GM12878 (cell line): Measurements from ENCODE around the gene MITF. TPM values are rescaled to one million over a fixed set of nuclear protein-coding genes. Genes with fewer than 3 reads are reported as not detected.

Source experiments
- ATAC-seq: fragments of 200-7000 bp; cut with Tn5 transposase; 3 replicates; pipeline ENCODE4 v1.9.1; 2020; ENCODE audit warnings: mild to moderate bottlenecking, moderate library complexity
- BruUV-seq: library from RNA; stranded (reverse); fragments of 400-500 nt; replicated peaks from 2 replicates; lab custom pipeline; 2021; lab: Mats Ljungman, UMichigan
- CTCF ChIA-PET: fragments of 300-600 bp; sonication (Branson Sonifier 250); formaldehyde crosslinking; extraction: SDS; loops from one replicate; lab custom pipeline; 2021; ENCODE audit warnings: inconsistent platforms; lab: Yijun Ruan, JAX
- POLR2A ChIA-PET: fragments of 350-600 bp; formaldehyde crosslinking; extraction: SDS; loops from one replicate; lab custom pipeline; 2021; ENCODE audit warnings: inconsistent platforms; lab: Charles Lee
- RAD21 ChIA-PET: fragments of 300-600 bp; sonication (Branson Sonifier 250); formaldehyde crosslinking; loops from one replicate; lab custom pipeline; 2023; ENCODE audit warnings: antibody characterized with exemption; ENCODE audit not compliant: unreplicated experiment; lab: Charles Lee
- SMC1A ChIA-PET: fragments of 300-600 bp; sonication (Branson Sonifier 250); formaldehyde crosslinking; loops from one replicate; lab custom pipeline; 2023; ENCODE audit not compliant: unreplicated experiment, uncharacterized antibody; lab: Charles Lee
- DNase-seq: peaks from one replicate; pipeline ENCODE4 v3.0.0-alpha.2; 2011; ENCODE audit warnings: low read depth, low spot score
- FAIRE-seq: peaks from 3 replicates; lab custom pipeline; 2011; peaks lifted over from hg19 to GRCh38; lab: Jason Lieb, UNC
- H2AFZ ChIP-seq: 2 replicates; pipeline ENCODE4 v1.6.0; 2011; ENCODE audit warnings: low read depth, low read length, control low read depth; ENCODE audit not compliant: control insufficient read depth
- H3K27ac ChIP-seq: 2 replicates; pipeline ENCODE4 v1.5.1; 2011; ENCODE audit warnings: control low read depth; ENCODE audit not compliant: control insufficient read depth, insufficient read depth
- H3K27me3 ChIP-seq, 2 experiments: replicated peaks in 1 of 2; 2 replicates each; pipeline versions ENCODE4 v1.6.0 to v1.6.1; 2011; ENCODE audit warnings: low read length in 1 of 2; ENCODE audit not compliant: control insufficient read depth in 2 of 2, insufficient read depth in 2 of 2
- H3K36me3 ChIP-seq, 2 experiments: 2 replicates each; pipeline ENCODE4 v1.5.1; 2011; ENCODE audit warnings: low read length in 1 of 2; ENCODE audit not compliant: control insufficient read depth in 2 of 2, insufficient read depth in 2 of 2
- H3K4me1 ChIP-seq: 2 replicates; pipeline ENCODE4 v1.6.1; 2011; ENCODE audit warnings: mild to moderate bottlenecking, low read length, moderate library complexity, mixed read lengths; ENCODE audit not compliant: control insufficient read depth, insufficient read depth
- H3K4me2 ChIP-seq: 2 replicates; pipeline ENCODE4 v1.6.0; 2011; ENCODE audit warnings: control low read depth; ENCODE audit not compliant: control insufficient read depth, insufficient read depth
- H3K4me3 ChIP-seq: fragments of 200-600 bp; sonication (generic); 2 replicates; pipeline ENCODE4 v1.5.1; 2016
- H3K79me2 ChIP-seq: 2 replicates; pipeline ENCODE4 v1.6.0; 2011; ENCODE audit warnings: low read length; ENCODE audit not compliant: control insufficient read depth, insufficient read depth
- H3K9ac ChIP-seq: 2 replicates; pipeline ENCODE4 v1.8.0; 2011; ENCODE audit warnings: low read length, control low read depth, mixed read lengths; ENCODE audit not compliant: control insufficient read depth, insufficient read depth
- H3K9me3 ChIP-seq: replicated peaks from 3 replicates; pipeline ENCODE4 v1.5.1; 2011; ENCODE audit warnings: mild to moderate bottlenecking, low read length; ENCODE audit not compliant: control insufficient read depth, insufficient read depth
- H4K20me1 ChIP-seq: 2 replicates; pipeline ENCODE4 v1.6.0; 2011; ENCODE audit not compliant: control insufficient read depth, insufficient read depth
- EZH2 ChIP-seq: IDR thresholded peaks from 2 replicates; pipeline ENCODE4 v1.6.1; 2012; ENCODE audit warnings: low read depth, mild to moderate bottlenecking, control low read depth, inconsistent platforms, low read length, borderline replicate concordance; ENCODE audit not compliant: control insufficient read depth
- FOS ChIP-seq: IDR thresholded peaks from 3 replicates; pipeline ENCODE4 v1.6.1; 2011; ENCODE audit warnings: borderline replicate concordance; ENCODE audit not compliant: insufficient read length; ENCODE audit errors: extremely low read depth
- PML ChIP-seq: IDR thresholded peaks from 2 replicates; pipeline ENCODE4 v1.6.1; 2012; ENCODE audit warnings: low read length, inconsistent platforms
- POLR2A ChIP-seq: IDR thresholded peaks from 2 replicates; pipeline ENCODE4 v1.6.1; 2011; ENCODE audit warnings: low read depth, mild to moderate bottlenecking, low read length
- RELA ChIP-seq: fragments of 450-650 bp; IDR thresholded peaks from 2 replicates; pipeline ENCODE4 v1.8.0; 2014; ENCODE audit warnings: borderline replicate concordance; ENCODE audit not compliant: partially characterized antibody
- SREBF2 ChIP-seq: IDR thresholded peaks from 2 replicates; pipeline ENCODE4 v1.6.1; 2012; ENCODE audit warnings: mild to moderate bottlenecking, low read length
- ZNF24 ChIP-seq: fragments of 450-650 bp; IDR thresholded peaks from 2 replicates; pipeline ENCODE4 v1.6.1; 2017; ENCODE audit warnings: antibody characterized with exemption, mild to moderate bottlenecking
- ZSCAN29 ChIP-seq: fragments of 450-650 bp; IDR thresholded peaks from 2 replicates; pipeline ENCODE4 v1.6.1; 2017; ENCODE audit warnings: mild to moderate bottlenecking, moderate library complexity
- WGBS: methylation state at CpG from one replicate; pipeline ENCODE4 v1.1.6; 2016; ENCODE audit warnings: low lambda C conversion rate; ENCODE audit not compliant: insufficient replicate concordance, insufficient coverage; ENCODE audit errors: missing lambda C conversion rate; 5-methylcytosine and 5-hydroxymethylcytosine counted together
- in situ Hi-C: fragments of 300-500 bp; cut with MboI; formaldehyde crosslinking; loops from 9 replicates; pipeline ENCODE4 v1.14.3; 2018; ENCODE audit warnings: mixed read lengths
- intact Hi-C: fragments of 100-400 bp; cut with micrococcal nuclease; formaldehyde crosslinking; loops from one replicate; pipeline ENCODE4 v1.14.2; 2022; ENCODE audit not compliant: unreplicated experiment
- polyA plus RNA-seq, 11 experiments: library from polyadenylated mRNA; depleted of rRNA in 4 of 11; unstranded in 6 of 11; stranded (reverse) in 5 of 11; fragments of >200 nt; fragmentation: Nextera tagmentation in 4 of 11; fragmentation: Illumina TruSeq in 1 of 11; extraction: Ambion mirVana in 4 of 11; extraction: Trizol in 1 of 11; gene quantifications; 1 replicate in 1 of 11; 2 replicates in 10 of 11; pipeline versions ENCODE4 v1.2.1 to v1.2.3, GENCODE V29; 2011 to 2016; ENCODE audit warnings: inconsistent platforms in 2 of 11, missing spikeins in 2 of 11, low read depth in 1 of 11
- total RNA-seq, 4 experiments: library from RNA; depleted of rRNA in 3 of 4; stranded (reverse); fragments of >200 nt in 3 of 4; fragmentation: Illumina TruSeq in 1 of 4; extraction: Trizol in 1 of 4; gene quantifications; 2 replicates each; pipeline versions ENCODE4 v1.2.1 to v1.2.3, GENCODE V29; 2013 to 2021

Gene MITF
- total and polyA plus RNA-seq, 10 of the 15 experiments (the other 5 are each of a cell fraction or from before 2014, with no cell fraction given) = under 0.01 to 0.90 (median 0.06) TPM; not detected in 3

GRCh38 chr3:69696367-69696766 is 42.9 kb upstream of the MITF start:
- H3K9me3 ChIP-seq = no peaks in the 10 kb centered on the region
- SMC1A ChIA-PET = interaction anchor here (0.6 kb wide), 1 partner anchor 143 kb away, joined by 3 read pairs; no protein-coding TSS in a partner anchor
- WGBS = 0% methylated on average over 1 of the region's 1 CpG
- no peaks in the 10 kb centered on the region for H3K27me3 ChIP-seq
- RAD21 ChIA-PET = no interaction called here
- POLR2A ChIA-PET = no interaction called here
- H4K20me1 ChIP-seq = no peaks in the 10 kb centered on the region
- intact Hi-C loops (no loop called here), in situ Hi-C loops (no loop called here)
- no peaks in the 10 kb centered on the region for H3K36me3 ChIP-seq
- FAIRE-seq (no peak), ATAC-seq (no peak), DNase-seq (no peak)
- H3K4me3 ChIP-seq = no peak overlapping the region
- H3K27ac ChIP-seq = no peak overlapping the region
- no peaks in the 10 kb centered on the region for H3K79me2 ChIP-seq
- no peak overlapping the region for H3K4me2 ChIP-seq
- H2AFZ ChIP-seq = no peak overlapping the region
- CTCF ChIA-PET = no interaction called here
- no TSS peak for BruUV-seq
- no peak for TF ChIP-seq EZH2
- no peak for TF ChIP-seq FOS
- no peak for TF ChIP-seq POLR2A
- TF ChIP-seq RELA = no peak
- TF ChIP-seq ZNF24 = no peak
- H3K9ac ChIP-seq = no peak overlapping the region
- H3K4me1 ChIP-seq = no peaks in the 10 kb centered on the region

GRCh38 chr3:69697381-69697780 is 41.9 kb upstream of the MITF start:
- Histone ChIP-seq H3K4me2 (no peak overlapping the region), H3K9ac (no peak overlapping the region), H2AFZ (no peak overlapping the region), H3K9me3 (no peaks in the 10 kb centered on the region), H4K20me1 (no peaks in the 10 kb centered on the region), H3K36me3 (no peaks in the 10 kb centered on the region), H3K27me3 (no peaks in the 10 kb centered on the region), H3K4me3 (no peak overlapping the region), H3K4me1 (no peaks in the 10 kb centered on the region), H3K79me2 (no peaks in the 10 kb centered on the region), H3K27ac (no peak overlapping the region)
- POLR2A ChIA-PET = no interaction called here
- BruUV-seq = no TSS peak
- RAD21 ChIA-PET = no interaction called here
- DNase-seq (no peak), FAIRE-seq (no peak), ATAC-seq (no peak)
- in situ Hi-C loops (no loop called here), intact Hi-C loops (no loop called here)
- WGBS = 28% methylated on average over 5 of the region's 5 CpGs
- TF ChIP-seq ZSCAN29 = no peak
- no peak for TF ChIP-seq PML
- no peak for TF ChIP-seq SREBF2
- CTCF ChIA-PET = interaction anchor here (0.6 kb wide), 1 partner anchor 1437 kb away, joined by 3 read pairs; no protein-coding TSS in a partner anchor
- SMC1A ChIA-PET = interaction anchor here (0.7 kb wide), 2 partner anchors 49 to 152 kb away, joined by 3 read pairs; no protein-coding TSS in a partner anchor
